ENCODE measurements around the gene EREG. TPM values are rescaled to one million over a fixed set of nuclear protein-coding genes. Genes with fewer than 3 reads are reported as not detected.

The EREG gene
- total and polyA plus RNA-seq, 2 of the 8 experiments (the other 6 are each of a cell fraction or from before 2014, with no cell fraction given) = not detected

- no peak overlapping the region for H2AK5ac ChIP-seq (ENCODE audit: low read depth, low read length)
- H3K23ac ChIP-seq (ENCODE audit: insufficient read length) = no peak overlapping the region
- no peak overlapping the region for H3K27ac ChIP-seq (ENCODE audit: low read depth, low read length)
- FAIRE-seq (no peak), DNase-seq (ENCODE audit: low read depth in 1 of 2, low spot score in 2 of 2) (no peak)
- H3K9me3 ChIP-seq (ENCODE audit: insufficient read depth in 2 of 2, low read depth in 1 of 2, low read length in 1 of 2) = no peaks in the 10 kb centered on the region
- no peak overlapping the region for H3K4ac ChIP-seq (replicated peaks; ENCODE audit: insufficient read length, low read depth, low read length)
- peaks cover 13% of the 10 kb centered on the region for H3K23me2 ChIP-seq (ENCODE audit: low read depth, low read length)
- ChIA-PET POLR2A (ENCODE audit: partially characterized antibody) (no interaction called here), CTCF (ENCODE audit: partially characterized antibody) (no interaction called here)
- no peaks in the 10 kb centered on the region for H3K79me2 ChIP-seq (ENCODE audit: control insufficient read depth in 1 of 2, insufficient read depth in 2 of 2, low read length in 2 of 2)
- peaks cover 0 to 7% (median 1%) of the 10 kb centered on the region in 4 experiments; a peak in 3 of 7 replicates for H3K4me1 ChIP-seq (replicated peaks in 1 of 4; ENCODE audit: control insufficient read depth in 3 of 4, insufficient read depth in 4 of 4, low read length in 3 of 4)
- no peak overlapping the region for H4K91ac ChIP-seq (replicated peaks; ENCODE audit: insufficient read length, low read length)
- H3K36me3 ChIP-seq (ENCODE audit: control insufficient read depth in 2 of 4, insufficient read depth in 4 of 4, low read length in 3 of 4) = no peaks in the 10 kb centered on the region
- H4K5ac ChIP-seq (ENCODE audit: insufficient read length, low read depth, low read length) = no peak overlapping the region
- H3K27me3 ChIP-seq (replicated peaks in 1 of 4; ENCODE audit: control insufficient read depth in 3 of 4, extremely low read depth in 1 of 4, insufficient read depth in 3 of 4, low read length in 3 of 4) = peaks cover 1 to 12% (median 6%) of the 10 kb centered on the region in 4 experiments; a peak in 5 of 7 replicates
- H4K8ac ChIP-seq (ENCODE audit: extremely low read depth, insufficient read depth, low read length) = no peak overlapping the region
- H3K79me1 ChIP-seq (ENCODE audit: low read depth, low read length) = no peaks in the 10 kb centered on the region
- H2BK12ac ChIP-seq (ENCODE audit: low read depth, low read length) = no peak overlapping the region
- H4K20me1 ChIP-seq (replicated peaks in 1 of 2; ENCODE audit: control insufficient read depth in 1 of 2, insufficient read depth in 2 of 2, low read length in 2 of 2) = no peaks in the 10 kb centered on the region
- H3K18ac ChIP-seq (ENCODE audit: extremely low read depth, low read length) = no peak overlapping the region
- peak overlapping the region in 1 of 4 experiments; percentile 34; a peak in 1 of 7 replicates for H3K9ac ChIP-seq (replicated peaks in 1 of 4; ENCODE audit: extremely low read depth in 1 of 4, low read depth in 3 of 4, low read length in 3 of 4)
- H3K14ac ChIP-seq (ENCODE audit: insufficient read length) = no peak overlapping the region
- H2BK5ac ChIP-seq (ENCODE audit: low read depth, low read length) = no peak overlapping the region
- no peak overlapping the region for H2AFZ ChIP-seq (ENCODE audit: low read length)
- H3K56ac ChIP-seq (replicated peaks; ENCODE audit: insufficient read length, low read depth, low read length) = no peak overlapping the region
- H2BK15ac ChIP-seq (ENCODE audit: low read length) = no peak overlapping the region
- no peak overlapping the region for H3K4me2 ChIP-seq (ENCODE audit: insufficient read depth in 1 of 2, low read depth in 2 of 2, low read length in 2 of 2)
- TF ChIP-seq CBX8 (IDR thresholded peaks at IDR 0.05; ENCODE audit: borderline replicate concordance, low read depth, low read length) (no peak), SIN3A (conservative IDR thresholded peaks at IDR 0.05 in 1 of 2, IDR thresholded peaks at IDR 0.05 in 1 of 2; ENCODE audit: low read depth in 1 of 2, low read length in 2 of 2) (no peak), KDM1A (IDR thresholded peaks at IDR 0.05; ENCODE audit: borderline replicate concordance, low read length) (no peak)
- H2BK120ac ChIP-seq (replicated peaks; ENCODE audit: low read depth, low read length) = no peak overlapping the region
- 74% methylated on average over 1 of the region's 1 CpG; no CpG with 5 or more reads in 1 of the 2 experiments for WGBS, 2 experiments (ENCODE audit: extremely low coverage in 1 of 2, insufficient coverage in 1 of 2, insufficient read length in 1 of 2, insufficient replicate concordance in 2 of 2, low coverage in 1 of 2, low lambda C conversion rate in 2 of 2, missing lambda C conversion rate in 1 of 2)
- no peak overlapping the region for H3K4me3 ChIP-seq (ENCODE audit: extremely low read depth in 1 of 4, insufficient read depth in 2 of 4, low read depth in 3 of 4, low read length in 4 of 4)
- no peak overlapping the region for H2BK20ac ChIP-seq (ENCODE audit: low read length)
These were observed 2.8 kb downstream of the EREG start for GRCh38 chr4:74367656-74368290.
